Measurements from ENCODE around the gene UBAP2L.

GRCh38 chr1:154265586-154265985 is 44.8 kb downstream of the UBAP2L start:
- TF ChIP-seq, protein P1, sequence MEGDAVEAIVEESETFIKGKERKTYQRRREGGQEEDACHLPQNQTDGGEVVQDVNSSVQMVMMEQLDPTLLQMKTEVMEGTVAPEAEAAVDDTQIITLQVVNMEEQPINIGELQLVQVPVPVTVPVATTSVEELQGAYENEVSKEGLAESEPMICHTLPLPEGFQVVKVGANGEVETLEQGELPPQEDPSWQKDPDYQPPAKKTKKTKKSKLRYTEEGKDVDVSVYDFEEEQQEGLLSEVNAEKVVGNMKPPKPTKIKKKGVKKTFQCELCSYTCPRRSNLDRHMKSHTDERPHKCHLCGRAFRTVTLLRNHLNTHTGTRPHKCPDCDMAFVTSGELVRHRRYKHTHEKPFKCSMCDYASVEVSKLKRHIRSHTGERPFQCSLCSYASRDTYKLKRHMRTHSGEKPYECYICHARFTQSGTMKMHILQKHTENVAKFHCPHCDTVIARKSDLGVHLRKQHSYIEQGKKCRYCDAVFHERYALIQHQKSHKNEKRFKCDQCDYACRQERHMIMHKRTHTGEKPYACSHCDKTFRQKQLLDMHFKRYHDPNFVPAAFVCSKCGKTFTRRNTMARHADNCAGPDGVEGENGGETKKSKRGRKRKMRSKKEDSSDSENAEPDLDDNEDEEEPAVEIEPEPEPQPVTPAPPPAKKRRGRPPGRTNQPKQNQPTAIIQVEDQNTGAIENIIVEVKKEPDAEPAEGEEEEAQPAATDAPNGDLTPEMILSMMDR (IDR thresholded peaks at IDR 0.05), result no peak
- TF ChIP-seq POLR2A (IDR thresholded peaks at IDR 0.05) (no peak), EP300 (IDR thresholded peaks at IDR 0.05) (no peak)
